Measurements from ENCODE around the gene KCNJ8. TPM values are rescaled to one million over a fixed set of nuclear protein-coding genes. Genes with fewer than 3 reads are reported as not detected.

KCNJ8 gene
- polyA plus RNA-seq, 2 of the 4 experiments (the other 2 are of a cell fraction) = 0.67 to 0.68 TPM

GRCh38 chr12:21718944-21719650, 55.4 kb downstream of the KCNJ8 start:
- ATAC-seq = no peak
- H3K4me2 ChIP-seq = no peak overlapping the region
- H3K4me1 ChIP-seq = no peaks in the 10 kb centered on the region
- H3K27ac ChIP-seq = no peak overlapping the region
- CTCF ChIA-PET = interaction anchor here (0.6 kb wide), 1 partner anchor 39 kb away, joined by 3 read pairs; no protein-coding TSS in a partner anchor
- DNase-seq (ENCODE audit: low read depth in 1 of 2, low spot score in 1 of 2) = no peak
- no peak for FAIRE-seq
- no peaks in the 10 kb centered on the region for H3K9me3 ChIP-seq
- WGBS (ENCODE audit: missing lambda C conversion rate) = 54% methylated on average over 3 of the region's 3 CpGs
- TF ChIP-seq REST (IDR thresholded peaks at IDR 0.05) = no peak
- TF ChIP-seq TP53 (CRISPR knock-in tag; IDR thresholded peaks at IDR 0.05) = no peak
- no peak for TF ChIP-seq ZSCAN20 (CRISPR knock-in tag; IDR thresholded peaks at IDR 0.05)
- no peak for TF ChIP-seq JUN (IDR thresholded peaks at IDR 0.05)
- no peak for TF ChIP-seq KDM5A (IDR thresholded peaks at IDR 0.05)
- TF ChIP-seq NR3C1 (IDR thresholded peaks at IDR 0.05) = no peak
- no peak for TF ChIP-seq HEYL (CRISPR knock-in tag; IDR thresholded peaks at IDR 0.05)
- no peak for TF ChIP-seq RAD21 (conservative IDR thresholded peaks at IDR 0.05 in 1 of 2, IDR thresholded peaks at IDR 0.05 in 1 of 2)
- TF ChIP-seq KDM1A (IDR thresholded peaks at IDR 0.05; ENCODE audit: low read depth) = no peak
- TF ChIP-seq GATA3 (IDR thresholded peaks at IDR 0.05; ENCODE audit: borderline replicate concordance) = no peak
- no peak for TF ChIP-seq CHD2 (IDR thresholded peaks at IDR 0.05; ENCODE audit: low read length, partially characterized antibody)
- TF ChIP-seq TFCP2L1 (CRISPR knock-in tag; IDR thresholded peaks at IDR 0.05) = no peak
- TF ChIP-seq MYC (IDR thresholded peaks at IDR 0.05; ENCODE audit: borderline replicate concordance, low read length) = no peak
- TF ChIP-seq HMGXB4 (CRISPR knock-in tag; IDR thresholded peaks at IDR 0.05; ENCODE audit: borderline replicate concordance) = no peak
- no peak for TF ChIP-seq NFE2L2 (conservative IDR thresholded peaks at IDR 0.05; ENCODE audit: low read length)
- POLR2A ChIA-PET = no interaction called here
- H3K4me3 ChIP-seq = no peak overlapping the region

GRCh38 chr12:21718403-21718802, 56.1 kb downstream of the KCNJ8 start:
- FAIRE-seq (no peak), DNase-seq (ENCODE audit: low read depth in 1 of 2, low spot score in 1 of 2) (no peak), ATAC-seq (no peak)
- H3K27ac ChIP-seq = no peak overlapping the region
- no peak overlapping the region for H3K4me3 ChIP-seq
- H3K9me3 ChIP-seq = no peaks in the 10 kb centered on the region
- ChIA-PET POLR2A (no interaction called here), CTCF (interaction anchor here (0.6 to 1.5 kb wide), 2 partner anchors 38 to 39 kb away, joined by 3 read pairs; no protein-coding TSS in a partner anchor)
- TF ChIP-seq MAZ (IDR thresholded peaks at IDR 0.05; ENCODE audit: borderline replicate concordance, low read depth, low read length) = no peak
- no peak for TF ChIP-seq KDM1A (IDR thresholded peaks at IDR 0.05; ENCODE audit: low read depth)
- no peak for TF ChIP-seq ATOH8 (CRISPR knock-in tag; IDR thresholded peaks at IDR 0.05; ENCODE audit: low read depth)
- no peak for TF ChIP-seq ZFP36 (IDR thresholded peaks at IDR 0.05; ENCODE audit: borderline replicate concordance, partially characterized antibody)
- no peak for TF ChIP-seq FOSL2 (IDR thresholded peaks at IDR 0.05)
- TF ChIP-seq FOSL2 (CRISPR knock-in tag; IDR thresholded peaks at IDR 0.05) = no peak
- TF ChIP-seq CBX2 (IDR thresholded peaks at IDR 0.05; ENCODE audit: borderline replicate concordance, low read depth) = no peak
- no peak for TF ChIP-seq TFCP2L1 (CRISPR knock-in tag; IDR thresholded peaks at IDR 0.05)
- no peak for TF ChIP-seq FOXS1 (CRISPR knock-in tag; IDR thresholded peaks at IDR 0.05)
- no peak for TF ChIP-seq RCOR1 (IDR thresholded peaks at IDR 0.05; ENCODE audit: low read depth, low read length)
- TF ChIP-seq MAFK (IDR thresholded peaks at IDR 0.05; ENCODE audit: partially characterized antibody) = no peak
- TF ChIP-seq CEBPB (IDR thresholded peaks at IDR 0.05) = no peak
- TF ChIP-seq HOXB13 (CRISPR knock-in tag; IDR thresholded peaks at IDR 0.05; ENCODE audit: low read depth) = no peak
- no peak for TF ChIP-seq EHMT2 (IDR thresholded peaks at IDR 0.05; ENCODE audit: low read depth)
- TF ChIP-seq GATA3 (IDR thresholded peaks at IDR 0.05; ENCODE audit: borderline replicate concordance) = no peak
- WGBS (ENCODE audit: missing lambda C conversion rate) = 88% methylated on average over 1 of the region's 1 CpG
- no peak overlapping the region for H3K4me2 ChIP-seq
- H3K4me1 ChIP-seq = no peaks in the 10 kb centered on the region

All from A549 (cell line).